ENCODE measurements around the gene ARL14EPL. TPM values are rescaled to one million over a fixed set of nuclear protein-coding genes. Genes with fewer than 3 reads are reported as not detected.

The ARL14EPL gene
- total RNA-seq (2014; rRNA removed; shearing (Covaris generic)) (not detected in 2 replicates), total RNA-seq (2022) (not detected in 2 replicates), Bru-seq, nascent RNA (percentile 5 among the genes with signal in this experiment), BruChase-seq, experiment 1, labeled RNA remaining after a 6-hour chase (percentile 14 among the genes with signal in this experiment), BruChase-seq, experiment 2, labeled RNA remaining after a 2-hour chase (percentile 15 among the genes with signal in this experiment)
- long read RNA-seq = 0 reads

- H3K4me1 ChIP-seq (ENCODE audit: insufficient read depth, low read length, poor library complexity, severe bottlenecking) = no peaks in the 10 kb centered on the region
- H3K4me2 ChIP-seq (ENCODE audit: low read length) = 0 out of 2 replicates have a peak within 1 kb of the TSS, but pooled peaks have one; percentile 29
- H3K9me3 ChIP-seq (ENCODE audit: low read length) = no peaks in the 10 kb centered on the region
- DNase-seq (ENCODE audit: low spot score) = no peak
- intact Hi-C loops (cut with micrococcal nuclease; ENCODE audit: unreplicated experiment) = no loop called here
- POLR2A ChIA-PET = interaction anchor here (0.7 to 1.4 kb wide), 3 partner anchors 12 to 124 kb away, joined by 3 to 4 read pairs (median 4); no protein-coding TSS in a partner anchor
- H3K36me3 ChIP-seq (ENCODE audit: insufficient read depth, low read length) = no peaks in the 10 kb centered on the region
- TF ChIP-seq, protein P1, sequence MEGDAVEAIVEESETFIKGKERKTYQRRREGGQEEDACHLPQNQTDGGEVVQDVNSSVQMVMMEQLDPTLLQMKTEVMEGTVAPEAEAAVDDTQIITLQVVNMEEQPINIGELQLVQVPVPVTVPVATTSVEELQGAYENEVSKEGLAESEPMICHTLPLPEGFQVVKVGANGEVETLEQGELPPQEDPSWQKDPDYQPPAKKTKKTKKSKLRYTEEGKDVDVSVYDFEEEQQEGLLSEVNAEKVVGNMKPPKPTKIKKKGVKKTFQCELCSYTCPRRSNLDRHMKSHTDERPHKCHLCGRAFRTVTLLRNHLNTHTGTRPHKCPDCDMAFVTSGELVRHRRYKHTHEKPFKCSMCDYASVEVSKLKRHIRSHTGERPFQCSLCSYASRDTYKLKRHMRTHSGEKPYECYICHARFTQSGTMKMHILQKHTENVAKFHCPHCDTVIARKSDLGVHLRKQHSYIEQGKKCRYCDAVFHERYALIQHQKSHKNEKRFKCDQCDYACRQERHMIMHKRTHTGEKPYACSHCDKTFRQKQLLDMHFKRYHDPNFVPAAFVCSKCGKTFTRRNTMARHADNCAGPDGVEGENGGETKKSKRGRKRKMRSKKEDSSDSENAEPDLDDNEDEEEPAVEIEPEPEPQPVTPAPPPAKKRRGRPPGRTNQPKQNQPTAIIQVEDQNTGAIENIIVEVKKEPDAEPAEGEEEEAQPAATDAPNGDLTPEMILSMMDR (conservative IDR thresholded peaks at IDR 0.05; ENCODE audit: low read length) = no peak
- TF ChIP-seq EZH2phosphoT487 (IDR thresholded peaks at IDR 0.05; ENCODE audit: borderline replicate concordance, low read depth, low read length) = no peak
- no peak within 1 kb of the TSS for H2AFZ ChIP-seq (ENCODE audit: low read length)
- H3K9me2 ChIP-seq (ENCODE audit: insufficient read depth, low read length) = no peaks in the 10 kb centered on the region
- no TSS peak for BruUV-seq (replicated peaks)
- no peaks in the 10 kb centered on the region for H3K79me2 ChIP-seq (ENCODE audit: insufficient read depth, low read depth, low read length)
- H3K4me3 ChIP-seq (ENCODE audit: low read depth, low read length, poor library complexity, severe bottlenecking) = no peak within 1 kb of the TSS
- H3K27ac ChIP-seq (ENCODE audit: low read depth, low read length, poor library complexity, severe bottlenecking) = no peak within 1 kb of the TSS
- no peaks in the 10 kb centered on the region for H4K20me1 ChIP-seq (ENCODE audit: insufficient read depth, low read length)
- CTCF ChIA-PET (ENCODE audit: unreplicated experiment) = no interaction called here
Observed at GRCh38 chr5:116032094-116032517, at the start of gene ARL14EPL. Gene ARL14EPL (plus strand): TSS chr5:116032472. CDS start chr5:116051466, 18,994 bp downstream.

- Histone ChIP-seq H4K20me1 (ENCODE audit: insufficient read depth, low read length) (no peaks in the 10 kb centered on the region), H3K36me3 (ENCODE audit: insufficient read depth, low read length) (no peaks in the 10 kb centered on the region), H3K4me1 (ENCODE audit: insufficient read depth, low read length, poor library complexity, severe bottlenecking) (no peaks in the 10 kb centered on the region), H3K79me2 (ENCODE audit: insufficient read depth, low read depth, low read length) (no peaks in the 10 kb centered on the region), H3K4me2 (ENCODE audit: low read length) (no peak overlapping the region), H3K27ac (ENCODE audit: low read depth, low read length, poor library complexity, severe bottlenecking) (no peak overlapping the region), H3K9me2 (ENCODE audit: insufficient read depth, low read length) (no peaks in the 10 kb centered on the region), H2AFZ (ENCODE audit: low read length) (no peak overlapping the region), H3K9me3 (ENCODE audit: low read length) (no peaks in the 10 kb centered on the region), H3K4me3 (ENCODE audit: low read depth, low read length, poor library complexity, severe bottlenecking) (no peak overlapping the region)
- ChIA-PET POLR2A (interaction anchor here (0.6 to 2.2 kb wide), 5 partner anchors 9 to 559 kb away, joined by 3 to 8 read pairs (median 3); no protein-coding TSS in a partner anchor), CTCF (ENCODE audit: unreplicated experiment) (no interaction called here)
- TF ChIP-seq, protein P1 (conservative IDR thresholded peaks at IDR 0.05; ENCODE audit: low read length) = no peak
- TF ChIP-seq EZH2phosphoT487 (IDR thresholded peaks at IDR 0.05; ENCODE audit: borderline replicate concordance, low read depth, low read length) = no peak
- intact Hi-C loops (cut with micrococcal nuclease; ENCODE audit: unreplicated experiment) = no loop called here
- no peak for DNase-seq (ENCODE audit: low spot score)
- no TSS peak for BruUV-seq (replicated peaks)
Observed at GRCh38 chr5:115983519-115983918, 48.8 kb upstream of the ARL14EPL start.

All from OCI-LY7 (cell line).